Measurements from ENCODE around the gene GFRA1.

DNA sequence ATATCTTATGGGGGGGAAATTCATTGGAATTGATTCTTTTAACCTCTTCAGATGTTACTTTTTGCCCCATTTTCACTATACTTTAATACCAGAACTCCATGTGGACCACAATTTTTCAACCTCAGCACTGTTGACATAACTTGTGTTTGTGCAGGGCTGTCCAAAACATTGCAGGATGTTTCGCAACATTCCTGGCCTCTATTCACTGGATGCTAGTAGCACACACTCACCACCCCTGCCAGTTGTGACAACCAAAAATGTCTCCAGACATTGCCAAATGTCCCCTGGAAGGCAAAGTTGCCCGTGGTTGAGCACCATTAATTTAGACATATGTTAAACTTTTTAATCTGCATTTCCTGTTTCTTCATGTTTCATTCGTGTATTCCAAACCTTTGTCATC lies 234.7 kb downstream of the GFRA1 start:
- TF ChIP-seq, protein P1, sequence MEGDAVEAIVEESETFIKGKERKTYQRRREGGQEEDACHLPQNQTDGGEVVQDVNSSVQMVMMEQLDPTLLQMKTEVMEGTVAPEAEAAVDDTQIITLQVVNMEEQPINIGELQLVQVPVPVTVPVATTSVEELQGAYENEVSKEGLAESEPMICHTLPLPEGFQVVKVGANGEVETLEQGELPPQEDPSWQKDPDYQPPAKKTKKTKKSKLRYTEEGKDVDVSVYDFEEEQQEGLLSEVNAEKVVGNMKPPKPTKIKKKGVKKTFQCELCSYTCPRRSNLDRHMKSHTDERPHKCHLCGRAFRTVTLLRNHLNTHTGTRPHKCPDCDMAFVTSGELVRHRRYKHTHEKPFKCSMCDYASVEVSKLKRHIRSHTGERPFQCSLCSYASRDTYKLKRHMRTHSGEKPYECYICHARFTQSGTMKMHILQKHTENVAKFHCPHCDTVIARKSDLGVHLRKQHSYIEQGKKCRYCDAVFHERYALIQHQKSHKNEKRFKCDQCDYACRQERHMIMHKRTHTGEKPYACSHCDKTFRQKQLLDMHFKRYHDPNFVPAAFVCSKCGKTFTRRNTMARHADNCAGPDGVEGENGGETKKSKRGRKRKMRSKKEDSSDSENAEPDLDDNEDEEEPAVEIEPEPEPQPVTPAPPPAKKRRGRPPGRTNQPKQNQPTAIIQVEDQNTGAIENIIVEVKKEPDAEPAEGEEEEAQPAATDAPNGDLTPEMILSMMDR (conservative IDR thresholded peaks at IDR 0.05; ENCODE audit: low read depth, low read length), result no peak
- no peak for TF ChIP-seq EZH2 (IDR thresholded peaks at IDR 0.05; ENCODE audit: borderline replicate concordance, low read depth, low read length, poor library complexity, severe bottlenecking)

Measured in A673 (cell line).